Vagina (tissue), 2 donors: ENCODE measurements around the gene MAFG. TPM values are rescaled to one million over a fixed set of nuclear protein-coding genes. Genes with fewer than 3 reads are reported as not detected.
"Not testable (repeated sequence)": the region's sequence is repeated elsewhere in the genome, so short reads cannot be mapped to it uniquely, and the experiment has no call there.

Source experiments
- DNase-seq, 2 donors: peaks; one replicate each; pipeline ENCODE4 v3.0.0-alpha.2; 2017; ENCODE audit errors: extremely low spot score in 2 of 2
- H3K27ac ChIP-seq: fragments of 200-600 bp; sonication (generic); one replicate; pipeline ENCODE4 v1.5.1; 2019
- H3K27me3 ChIP-seq: fragments of 200-600 bp; sonication (generic); one replicate; pipeline ENCODE4 v1.5.1; 2019
- H3K36me3 ChIP-seq, 2 donors: fragments of 200-600 bp; sonication (generic); one replicate each; pipeline ENCODE4 v1.5.1; 2017 to 2019
- H3K4me1 ChIP-seq: fragments of 200-600 bp; sonication (generic); one replicate; pipeline ENCODE4 v1.5.1; 2019
- H3K4me3 ChIP-seq, 2 donors: fragments of 200-600 bp; sonication (generic); 1 replicate in 1 of 2; 2 replicates in 1 of 2; pipeline ENCODE4 v1.5.1; 2016 to 2019
- H3K9me3 ChIP-seq: fragments of 200-600 bp; sonication (generic); one replicate; pipeline ENCODE4 v1.5.1; 2019
- CTCF ChIP-seq, 3 experiments: fragments of 450-650 bp in 2 of 3; fragments of 200-600 bp in 1 of 3; sonication (generic) in 1 of 3; IDR thresholded peaks; one replicate each; pipeline ENCODE4 v1.5.1; 2017 to 2019; ENCODE audit warnings: antibody characterized with exemption in 3 of 3, mild to moderate bottlenecking in 2 of 3, moderate library complexity in 2 of 3
- POLR2A ChIP-seq, 2 donors: fragments of 450-650 bp; IDR thresholded peaks; one replicate each; pipeline ENCODE4 v1.6.1; 2017; ENCODE audit warnings: antibody characterized with exemption in 2 of 2, mild to moderate bottlenecking in 2 of 2, moderate library complexity in 2 of 2
- POLR2AphosphoS5 ChIP-seq, 2 donors: sonication (generic); formaldehyde crosslinking; IDR thresholded peaks; one replicate each; pipeline ENCODE4 v1.9.0; 2017; ENCODE audit warnings: antibody characterized with exemption in 2 of 2, mild to moderate bottlenecking in 2 of 2, low read depth in 1 of 2; ENCODE audit not compliant: insufficient read depth in 1 of 2
- intact Hi-C: fragments of 100-400 bp; cut with DNase I; formaldehyde crosslinking; loops from one replicate; pipeline ENCODE4 v1.15.1; 2023
- total RNA-seq: library from RNA; depleted of rRNA; stranded (reverse); fragments of >200 nt; gene quantifications from one replicate; pipeline ENCODE4 v1.2.3, GENCODE V29; 2016

Gene MAFG
- total RNA-seq, 1 donor from 2014 or later: 18.9 TPM

GRCh38 chr17:81920612-81921536 lies 6.7 kb downstream of the MAFG start:
- peaks cover 0 to 6% of the 10 kb centered on the region in 2 donors for H3K36me3 ChIP-seq
- DNase-seq: no peak
- H3K4me1 ChIP-seq: peaks cover 58% of the 10 kb centered on the region
- no peak overlapping the region for H3K27ac ChIP-seq
- H3K9me3 ChIP-seq: no peaks in the 10 kb centered on the region
- intact Hi-C loops: no loop called here
- no peaks in the 10 kb centered on the region for H3K27me3 ChIP-seq
- no peak for TF ChIP-seq POLR2A (IDR thresholded peaks at IDR 0.05)
- TF ChIP-seq CTCF (IDR thresholded peaks at IDR 0.05): no peak
- no peak overlapping the region for H3K4me3 ChIP-seq

GRCh38 chr17:81918832-81919545 lies 8.5 kb downstream of the MAFG start:
- peaks cover 0 to 24% of the 10 kb centered on the region in 2 donors for H3K36me3 ChIP-seq
- DNase-seq: no peak
- intact Hi-C loops: no loop called here
- H3K4me1 ChIP-seq: peaks cover 43% of the 10 kb centered on the region
- TF ChIP-seq POLR2A (IDR thresholded peaks at IDR 0.05) (no peak), CTCF (IDR thresholded peaks at IDR 0.05) (no peak), POLR2AphosphoS5 (IDR thresholded peaks at IDR 0.05; ENCODE audit: insufficient read depth in 1 of 2, low read depth in 1 of 2) (no peak)
- H3K27ac ChIP-seq: peak overlapping the region; percentile 8
- peak overlapping the region in 1 of 2 donors; percentile 59 for H3K4me3 ChIP-seq
- no peaks in the 10 kb centered on the region for H3K9me3 ChIP-seq
- H3K27me3 ChIP-seq: no peaks in the 10 kb centered on the region

GRCh38 chr17:81918333-81918669 lies 9.2 kb downstream of the MAFG start:
- H3K27me3 ChIP-seq, DNase-seq, H3K9me3 ChIP-seq, intact Hi-C loops: not testable (repeated sequence)
- Histone ChIP-seq H3K4me3 (peak overlapping the region; percentile 59 to 95), H3K27ac (peak overlapping the region; percentile 66), H3K36me3 (peaks cover 0 to 31% of the 10 kb centered on the region in 2 donors), H3K4me1 (peaks cover 37% of the 10 kb centered on the region)

- H3K27ac ChIP-seq: peak within 1 kb of the TSS; percentile 66
- H3K27me3 ChIP-seq: no peaks in the 10 kb centered on the region
- peak; percentile 30 to 69 for TF ChIP-seq POLR2AphosphoS5 (IDR thresholded peaks at IDR 0.05; ENCODE audit: insufficient read depth in 1 of 2, low read depth in 1 of 2)
- no peak for TF ChIP-seq CTCF (IDR thresholded peaks at IDR 0.05)
- TF ChIP-seq POLR2A (IDR thresholded peaks at IDR 0.05): no peak
- H3K4me3 ChIP-seq: peak within 1 kb of the TSS; percentile 59 to 95
- H3K9me3 ChIP-seq: no peaks in the 10 kb centered on the region
- DNase-seq: no peak
- H3K36me3 ChIP-seq: peaks cover 0 to 36% of the 10 kb centered on the region in 2 donors
- intact Hi-C loops: no loop called here
- peaks cover 31% of the 10 kb centered on the region for H3K4me1 ChIP-seq
Measured at GRCh38 chr17:81917565-81918332, 9.8 kb downstream of the MAFG start, which contains the start of gene SIRT7. TSS of gene SIRT7 (minus strand) at chr17:81918176. CDS start at chr17:81918131, 45 bp downstream.
